WTC11 (cell line): ENCODE data around the gene SETX. TPM values are rescaled to one million over a fixed set of nuclear protein-coding genes. Genes with fewer than 3 reads are reported as not detected.

Experiments used
- ATAC-seq: fragments of 200-7000 bp; cut with Tn5 transposase; 2 replicates; pipeline ENCODE4 v1.10.0; 2021; ENCODE audit warnings: mild to moderate bottlenecking, moderate library complexity
- CTCF ChIA-PET: fragments of 300-600 bp; sonication (Branson Sonifier 250); formaldehyde crosslinking; loops from one replicate; lab custom pipeline; 2021; ENCODE audit warnings: antibody characterized with exemption; lab: Charles Lee
- POLR2A ChIA-PET: fragments of 350-600 bp; sonication (Branson Sonifier 250); formaldehyde crosslinking; loops from one replicate; lab custom pipeline; 2021; ENCODE audit warnings: antibody characterized with exemption; lab: Charles Lee
- DNase-seq: peaks from one replicate; pipeline ENCODE4 v3.0.0; 2021; ENCODE audit warnings: low spot score
- H3K27ac Mint-ChIP-seq: 2 replicates; pipeline ENCODE4 v1.8.0; 2021; ENCODE audit warnings: mixed read lengths
- H3K27me3 Mint-ChIP-seq: 2 replicates; pipeline ENCODE4 v1.8.0; 2021; ENCODE audit warnings: low read depth, mild to moderate bottlenecking, moderate library complexity, mixed read lengths
- H3K36me3 Mint-ChIP-seq: 2 replicates; pipeline ENCODE4 v1.8.0; 2021; ENCODE audit warnings: mixed read lengths
- H3K4me1 Mint-ChIP-seq: 2 replicates; pipeline ENCODE4 v1.8.0; 2022; ENCODE audit warnings: mixed read lengths
- H3K4me3 Mint-ChIP-seq: 2 replicates; pipeline ENCODE4 v1.8.0; 2021; ENCODE audit warnings: mild to moderate bottlenecking, moderate library complexity, mixed read lengths
- H3K9me3 Mint-ChIP-seq: 2 replicates; pipeline ENCODE4 v1.8.0; 2021; ENCODE audit warnings: mixed read lengths
- ATF1 ChIP-seq: sonication (generic); formaldehyde crosslinking; IDR thresholded peaks from 2 replicates; pipeline ENCODE4 v1.8.1; 2023; ENCODE audit warnings: mild to moderate bottlenecking, moderate library complexity, missing genetic modification reagents
- GTF2I ChIP-seq: fragments of 250-450 bp; sonication (Bioruptor Pico); conservative IDR thresholded peaks from 2 replicates; pipeline ENCODE4 v1.4.0; 2021; ENCODE audit warnings: mild to moderate bottlenecking
- MYBL2 ChIP-seq: sonication (generic); formaldehyde crosslinking; IDR thresholded peaks from 2 replicates; pipeline ENCODE4 v1.8.1; 2023; ENCODE audit warnings: mild to moderate bottlenecking, moderate library complexity, missing genetic modification reagents
- NFATC4 ChIP-seq: fragments of 250-450 bp; sonication (Bioruptor Pico); IDR thresholded peaks from 2 replicates; pipeline ENCODE4 v1.9.0; 2021; ENCODE audit warnings: mild to moderate bottlenecking
- NFE2L1 ChIP-seq: sonication (generic); formaldehyde crosslinking; IDR thresholded peaks from 2 replicates; pipeline ENCODE4 v1.8.1; 2023; ENCODE audit warnings: missing genetic modification reagents
- RELA ChIP-seq: sonication (generic); formaldehyde crosslinking; IDR thresholded peaks from 2 replicates; pipeline ENCODE4 v1.8.1; 2022; ENCODE audit warnings: missing genetic modification reagents, mild to moderate bottlenecking, borderline replicate concordance
- TP53 ChIP-seq: sonication (generic); formaldehyde crosslinking; IDR thresholded peaks from 2 replicates; pipeline ENCODE4 v1.8.1; 2023; ENCODE audit warnings: mild to moderate bottlenecking, missing genetic modification reagents
- ZNF416 ChIP-seq: fragments of 250-450 bp; sonication (Bioruptor Pico); IDR thresholded peaks from 2 replicates; pipeline ENCODE4 v1.9.0; 2021; ENCODE audit warnings: mild to moderate bottlenecking, inconsistent platforms
- total RNA-seq: library from RNA; stranded (reverse); gene quantifications from 3 replicates; pipeline ENCODE4 v1.2.3, GENCODE V29; 2021
- TF ChIP-seq, protein P1 (sequence below): sonication (generic); formaldehyde crosslinking; IDR thresholded peaks from 2 replicates; pipeline ENCODE4 v1.8.0; 2023; ENCODE audit warnings: missing genetic modification reagents, mild to moderate bottlenecking, borderline replicate concordance
- TF ChIP-seq, protein P2 (sequence below): sonication (generic); formaldehyde crosslinking; conservative IDR thresholded peaks from 2 replicates; pipeline ENCODE4 v1.8.1; 2023; ENCODE audit warnings: mild to moderate bottlenecking, low read depth, missing genetic modification reagents, moderate library complexity
- TF ChIP-seq, protein P3 (sequence below): sonication (generic); formaldehyde crosslinking; IDR thresholded peaks from 2 replicates; pipeline ENCODE4 v1.8.1; 2023; ENCODE audit warnings: mild to moderate bottlenecking, missing genetic modification reagents
- TF ChIP-seq, protein P4 (sequence below): fragments of 250-450 bp; sonication (Bioruptor Pico); conservative IDR thresholded peaks from 2 replicates; pipeline ENCODE4 v1.9.0; 2021; ENCODE audit warnings: mild to moderate bottlenecking
- TF ChIP-seq, protein P5 (sequence below): sonication (generic); formaldehyde crosslinking; IDR thresholded peaks from 2 replicates; pipeline ENCODE4 v1.8.0; 2022; ENCODE audit warnings: mild to moderate bottlenecking, missing genetic modification reagents
- TF ChIP-seq, protein P6 (sequence below): sonication (generic); formaldehyde crosslinking; IDR thresholded peaks from 2 replicates; pipeline ENCODE4 v1.8.0; 2022; ENCODE audit warnings: mild to moderate bottlenecking, missing genetic modification reagents

The SETX gene
- total RNA-seq, 1 experiment from 2014 or later, result 30.1 TPM

DNA sequence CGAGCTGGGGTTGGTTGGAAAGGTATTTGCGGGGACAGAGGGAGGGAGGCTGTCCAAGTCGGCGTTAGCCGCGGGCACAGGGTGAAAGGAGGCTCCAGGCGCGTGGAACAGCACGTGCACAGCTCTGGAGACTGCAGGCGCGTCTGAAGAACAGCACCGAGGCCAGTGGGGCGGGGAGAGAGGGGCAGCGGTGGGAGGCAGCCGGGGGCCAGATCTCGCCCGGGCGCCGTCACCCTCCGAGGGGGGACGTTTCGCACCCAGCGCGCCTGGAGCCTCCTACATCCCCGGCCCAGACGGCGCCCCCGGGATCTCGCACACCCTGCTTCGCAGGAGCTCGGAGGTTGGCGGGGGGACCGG is 113.3 kb downstream of the SETX start:
- Mint-ChIP-seq H3K36me3 (no peaks in the 10 kb centered on the region), H3K9me3 (no peaks in the 10 kb centered on the region), H3K27me3 (peaks cover 39% of the 10 kb centered on the region), H3K4me1 (peaks cover 26% of the 10 kb centered on the region), H3K4me3 (peak overlapping the region; percentile 89), H3K27ac (0 out of 2 replicates have a peak overlapping the region, but pooled peaks have one; percentile 45)
- no peak for ATAC-seq
- no peak for DNase-seq
- TF ChIP-seq NFE2L1 (peak; percentile 36; the same call in 1 of the 2 replicates), MYBL2 (CRISPR knock-in tag) (0 out of 2 replicates have a peak, but pooled peaks have one; percentile 36), GTF2I (no peak), RELA (CRISPR knock-in tag) (peak; percentile 69; the same call in 1 of the 2 replicates)
- TF ChIP-seq, protein P1, sequence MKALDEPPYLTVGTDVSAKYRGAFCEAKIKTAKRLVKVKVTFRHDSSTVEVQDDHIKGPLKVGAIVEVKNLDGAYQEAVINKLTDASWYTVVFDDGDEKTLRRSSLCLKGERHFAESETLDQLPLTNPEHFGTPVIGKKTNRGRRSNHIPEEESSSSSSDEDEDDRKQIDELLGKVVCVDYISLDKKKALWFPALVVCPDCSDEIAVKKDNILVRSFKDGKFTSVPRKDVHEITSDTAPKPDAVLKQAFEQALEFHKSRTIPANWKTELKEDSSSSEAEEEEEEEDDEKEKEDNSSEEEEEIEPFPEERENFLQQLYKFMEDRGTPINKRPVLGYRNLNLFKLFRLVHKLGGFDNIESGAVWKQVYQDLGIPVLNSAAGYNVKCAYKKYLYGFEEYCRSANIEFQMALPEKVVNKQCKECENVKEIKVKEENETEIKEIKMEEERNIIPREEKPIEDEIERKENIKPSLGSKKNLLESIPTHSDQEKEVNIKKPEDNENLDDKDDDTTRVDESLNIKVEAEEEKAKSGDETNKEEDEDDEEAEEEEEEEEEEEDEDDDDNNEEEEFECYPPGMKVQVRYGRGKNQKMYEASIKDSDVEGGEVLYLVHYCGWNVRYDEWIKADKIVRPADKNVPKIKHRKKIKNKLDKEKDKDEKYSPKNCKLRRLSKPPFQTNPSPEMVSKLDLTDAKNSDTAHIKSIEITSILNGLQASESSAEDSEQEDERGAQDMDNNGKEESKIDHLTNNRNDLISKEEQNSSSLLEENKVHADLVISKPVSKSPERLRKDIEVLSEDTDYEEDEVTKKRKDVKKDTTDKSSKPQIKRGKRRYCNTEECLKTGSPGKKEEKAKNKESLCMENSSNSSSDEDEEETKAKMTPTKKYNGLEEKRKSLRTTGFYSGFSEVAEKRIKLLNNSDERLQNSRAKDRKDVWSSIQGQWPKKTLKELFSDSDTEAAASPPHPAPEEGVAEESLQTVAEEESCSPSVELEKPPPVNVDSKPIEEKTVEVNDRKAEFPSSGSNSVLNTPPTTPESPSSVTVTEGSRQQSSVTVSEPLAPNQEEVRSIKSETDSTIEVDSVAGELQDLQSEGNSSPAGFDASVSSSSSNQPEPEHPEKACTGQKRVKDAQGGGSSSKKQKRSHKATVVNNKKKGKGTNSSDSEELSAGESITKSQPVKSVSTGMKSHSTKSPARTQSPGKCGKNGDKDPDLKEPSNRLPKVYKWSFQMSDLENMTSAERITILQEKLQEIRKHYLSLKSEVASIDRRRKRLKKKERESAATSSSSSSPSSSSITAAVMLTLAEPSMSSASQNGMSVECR (CRISPR knock-in tag), result peak; percentile 59; the same call in 1 of the 2 replicates
- TF ChIP-seq, protein P2, sequence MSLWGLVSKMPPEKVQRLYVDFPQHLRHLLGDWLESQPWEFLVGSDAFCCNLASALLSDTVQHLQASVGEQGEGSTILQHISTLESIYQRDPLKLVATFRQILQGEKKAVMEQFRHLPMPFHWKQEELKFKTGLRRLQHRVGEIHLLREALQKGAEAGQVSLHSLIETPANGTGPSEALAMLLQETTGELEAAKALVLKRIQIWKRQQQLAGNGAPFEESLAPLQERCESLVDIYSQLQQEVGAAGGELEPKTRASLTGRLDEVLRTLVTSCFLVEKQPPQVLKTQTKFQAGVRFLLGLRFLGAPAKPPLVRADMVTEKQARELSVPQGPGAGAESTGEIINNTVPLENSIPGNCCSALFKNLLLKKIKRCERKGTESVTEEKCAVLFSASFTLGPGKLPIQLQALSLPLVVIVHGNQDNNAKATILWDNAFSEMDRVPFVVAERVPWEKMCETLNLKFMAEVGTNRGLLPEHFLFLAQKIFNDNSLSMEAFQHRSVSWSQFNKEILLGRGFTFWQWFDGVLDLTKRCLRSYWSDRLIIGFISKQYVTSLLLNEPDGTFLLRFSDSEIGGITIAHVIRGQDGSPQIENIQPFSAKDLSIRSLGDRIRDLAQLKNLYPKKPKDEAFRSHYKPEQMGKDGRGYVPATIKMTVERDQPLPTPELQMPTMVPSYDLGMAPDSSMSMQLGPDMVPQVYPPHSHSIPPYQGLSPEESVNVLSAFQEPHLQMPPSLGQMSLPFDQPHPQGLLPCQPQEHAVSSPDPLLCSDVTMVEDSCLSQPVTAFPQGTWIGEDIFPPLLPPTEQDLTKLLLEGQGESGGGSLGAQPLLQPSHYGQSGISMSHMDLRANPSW (CRISPR knock-in tag), result no peak
- ChIA-PET POLR2A (interaction anchor here (0.7 to 1.3 kb wide), 5 partner anchors 72 to 230 kb away, joined by 3 to 5 read pairs (median 4); partner anchors contain the start of gene NTNG2), CTCF (interaction anchor here (0.8 to 10.1 kb wide), 14 partner anchors 8 to 487 kb away, joined by 3 to 343 read pairs (median 6); no protein-coding TSS in a partner anchor)

DNA sequence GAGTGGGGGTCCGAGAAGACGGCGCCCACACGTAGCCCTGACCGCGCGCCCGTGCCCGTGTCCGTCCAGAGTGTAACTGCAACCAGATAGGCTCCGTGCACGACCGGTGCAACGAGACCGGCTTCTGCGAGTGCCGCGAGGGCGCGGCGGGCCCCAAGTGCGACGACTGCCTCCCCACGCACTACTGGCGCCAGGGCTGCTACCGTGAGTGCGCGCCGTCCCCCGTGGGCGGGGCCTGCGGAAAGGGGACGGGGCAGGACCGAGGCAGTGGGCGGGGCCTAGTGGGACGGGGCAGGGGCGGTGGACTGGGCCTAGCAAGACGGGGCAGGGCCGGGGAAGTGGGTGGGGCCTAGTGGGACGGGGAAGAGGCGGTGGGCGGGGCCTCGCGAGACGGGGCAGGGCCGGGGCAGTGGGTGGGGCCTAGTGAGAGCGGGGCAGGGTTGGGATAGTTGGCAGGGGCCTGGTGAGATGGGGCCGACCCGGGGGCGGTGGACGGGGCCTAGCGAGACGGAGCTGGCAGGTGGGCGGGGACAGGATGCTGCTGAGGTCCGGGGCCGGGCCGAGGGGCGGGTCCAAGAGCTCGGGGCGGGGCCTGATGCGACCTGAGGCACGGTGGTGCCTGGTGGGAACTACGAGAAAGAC is 113.8 kb downstream of the SETX start:
- H3K36me3 Mint-ChIP-seq, result no peaks in the 10 kb centered on the region
- no peaks in the 10 kb centered on the region for H3K9me3 Mint-ChIP-seq
- ATAC-seq (peak; percentile 93), DNase-seq (peak; percentile 100)
- H3K4me3 Mint-ChIP-seq, result peak overlapping the region; percentile 89
- CTCF ChIA-PET, result interaction anchor here (0.6 to 10.1 kb wide), 19 partner anchors 8 to 1866 kb away, joined by 3 to 343 read pairs (median 6); no protein-coding TSS in a partner anchor
- H3K4me1 Mint-ChIP-seq, result peaks cover 24% of the 10 kb centered on the region
- POLR2A ChIA-PET, result interaction anchor here (0.7 to 1.3 kb wide), 5 partner anchors 71 to 229 kb away, joined by 3 to 5 read pairs (median 4); partner anchors contain the start of gene NTNG2
- H3K27me3 Mint-ChIP-seq, result peaks cover 39% of the 10 kb centered on the region
- H3K27ac Mint-ChIP-seq, result 0 out of 2 replicates have a peak overlapping the region, but pooled peaks have one; percentile 45
- TF ChIP-seq, protein P3, sequence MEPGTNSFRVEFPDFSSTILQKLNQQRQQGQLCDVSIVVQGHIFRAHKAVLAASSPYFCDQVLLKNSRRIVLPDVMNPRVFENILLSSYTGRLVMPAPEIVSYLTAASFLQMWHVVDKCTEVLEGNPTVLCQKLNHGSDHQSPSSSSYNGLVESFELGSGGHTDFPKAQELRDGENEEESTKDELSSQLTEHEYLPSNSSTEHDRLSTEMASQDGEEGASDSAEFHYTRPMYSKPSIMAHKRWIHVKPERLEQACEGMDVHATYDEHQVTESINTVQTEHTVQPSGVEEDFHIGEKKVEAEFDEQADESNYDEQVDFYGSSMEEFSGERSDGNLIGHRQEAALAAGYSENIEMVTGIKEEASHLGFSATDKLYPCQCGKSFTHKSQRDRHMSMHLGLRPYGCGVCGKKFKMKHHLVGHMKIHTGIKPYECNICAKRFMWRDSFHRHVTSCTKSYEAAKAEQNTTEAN (CRISPR knock-in tag), result no peak
- TF ChIP-seq, protein P4, sequence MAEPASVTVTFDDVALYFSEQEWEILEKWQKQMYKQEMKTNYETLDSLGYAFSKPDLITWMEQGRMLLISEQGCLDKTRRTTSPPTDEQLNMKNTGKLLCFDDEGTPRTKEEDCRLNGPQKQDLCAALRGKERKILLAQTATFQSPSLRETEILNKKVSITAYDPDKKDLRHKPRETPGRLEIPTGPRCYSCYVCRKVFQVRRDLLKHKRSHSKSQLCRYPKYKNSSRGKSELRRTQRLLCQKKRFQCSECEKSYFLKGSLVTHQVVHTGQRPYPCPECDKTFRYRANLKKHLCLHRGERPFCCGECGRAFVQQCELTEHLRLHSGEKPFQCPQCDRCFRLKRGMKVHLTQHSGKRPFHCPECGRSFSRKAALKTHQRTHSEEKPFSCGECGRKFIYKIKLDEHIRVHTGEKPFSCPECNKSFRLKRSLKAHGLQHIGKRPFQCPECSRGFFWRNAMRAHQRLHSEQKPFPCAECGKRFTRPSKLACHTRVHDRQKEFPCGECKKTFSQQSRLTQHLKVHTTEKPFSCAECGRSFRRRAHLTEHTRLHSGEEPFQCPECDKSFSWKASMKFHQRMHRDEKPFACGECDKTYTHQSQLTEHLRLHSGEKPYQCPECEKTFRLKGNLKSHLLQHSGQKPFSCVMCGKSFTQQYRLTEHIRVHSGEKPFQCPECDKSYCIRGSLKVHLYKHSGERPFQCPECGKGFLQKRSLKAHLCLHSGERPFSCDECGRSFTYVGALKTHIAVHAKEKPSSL (CRISPR knock-in tag), result no peak
- TF ChIP-seq NFATC4 (CRISPR knock-in tag) (no peak), ATF1 (no peak), ZNF416 (CRISPR knock-in tag) (0 out of 2 replicates have a peak, but pooled peaks have one; percentile 45), TP53 (CRISPR knock-in tag) (no peak)
- TF ChIP-seq, protein P5, sequence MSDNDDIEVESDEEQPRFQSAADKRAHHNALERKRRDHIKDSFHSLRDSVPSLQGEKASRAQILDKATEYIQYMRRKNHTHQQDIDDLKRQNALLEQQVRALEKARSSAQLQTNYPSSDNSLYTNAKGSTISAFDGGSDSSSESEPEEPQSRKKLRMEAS (CRISPR knock-in tag), result peak; percentile 63
- TF ChIP-seq, protein P1 (CRISPR knock-in tag), result 0 out of 2 replicates have a peak, but pooled peaks have one; percentile 19
- TF ChIP-seq, protein P6, sequence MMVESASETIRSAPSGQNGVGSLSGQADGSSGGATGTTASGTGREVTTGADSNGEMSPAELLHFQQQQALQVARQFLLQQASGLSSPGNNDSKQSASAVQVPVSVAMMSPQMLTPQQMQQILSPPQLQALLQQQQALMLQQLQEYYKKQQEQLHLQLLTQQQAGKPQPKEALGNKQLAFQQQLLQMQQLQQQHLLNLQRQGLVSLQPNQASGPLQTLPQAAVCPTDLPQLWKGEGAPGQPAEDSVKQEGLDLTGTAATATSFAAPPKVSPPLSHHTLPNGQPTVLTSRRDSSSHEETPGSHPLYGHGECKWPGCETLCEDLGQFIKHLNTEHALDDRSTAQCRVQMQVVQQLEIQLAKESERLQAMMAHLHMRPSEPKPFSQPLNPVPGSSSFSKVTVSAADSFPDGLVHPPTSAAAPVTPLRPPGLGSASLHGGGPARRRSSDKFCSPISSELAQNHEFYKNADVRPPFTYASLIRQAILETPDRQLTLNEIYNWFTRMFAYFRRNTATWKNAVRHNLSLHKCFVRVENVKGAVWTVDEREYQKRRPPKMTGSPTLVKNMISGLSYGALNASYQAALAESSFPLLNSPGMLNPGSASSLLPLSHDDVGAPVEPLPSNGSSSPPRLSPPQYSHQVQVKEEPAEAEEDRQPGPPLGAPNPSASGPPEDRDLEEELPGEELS (CRISPR knock-in tag), result no peak
